Nephron (organoid): ENCODE results near the gene KCTD7.
"Not testable (repeated sequence)": the region's sequence is repeated elsewhere in the genome, so short reads cannot be mapped to it uniquely, and the experiment has no call there.

Experiments
- H3K27ac Mint-ChIP-seq, 3 experiments: 2 replicates each; pipeline ENCODE4 v1.8.0; 2020; ENCODE audit warnings: mixed read lengths in 3 of 3, mild to moderate bottlenecking in 2 of 3, moderate library complexity in 1 of 3
- H3K27me3 Mint-ChIP-seq: 2 replicates; pipeline ENCODE4 v1.8.0; 2021; ENCODE audit warnings: low read depth, mild to moderate bottlenecking, moderate library complexity, mixed read lengths
- H3K36me3 Mint-ChIP-seq: 2 replicates; pipeline ENCODE4 v1.8.0; 2020; ENCODE audit warnings: low read depth, mixed read lengths
- H3K4me1 Mint-ChIP-seq: 2 replicates; pipeline ENCODE4 v1.8.0; 2020; ENCODE audit warnings: mixed read lengths
- H3K4me3 Mint-ChIP-seq, 3 experiments: 2 replicates each; pipeline ENCODE4 v1.8.0; 2020; ENCODE audit warnings: mild to moderate bottlenecking in 3 of 3, mixed read lengths in 3 of 3, moderate library complexity in 2 of 3
- H3K9me3 Mint-ChIP-seq: 2 replicates; pipeline ENCODE4 v1.8.0; 2020; ENCODE audit warnings: mixed read lengths
- TF ChIP-seq, protein P1 (sequence below), 3 experiments: fragments of 200-600 bp; sonication (generic); IDR thresholded peaks; one replicate each; pipeline ENCODE4 v1.5.0; 2021; ENCODE audit warnings: antibody characterized with exemption in 3 of 3; ENCODE audit not compliant: unreplicated experiment in 3 of 3

The KCTD7 gene

DNA sequence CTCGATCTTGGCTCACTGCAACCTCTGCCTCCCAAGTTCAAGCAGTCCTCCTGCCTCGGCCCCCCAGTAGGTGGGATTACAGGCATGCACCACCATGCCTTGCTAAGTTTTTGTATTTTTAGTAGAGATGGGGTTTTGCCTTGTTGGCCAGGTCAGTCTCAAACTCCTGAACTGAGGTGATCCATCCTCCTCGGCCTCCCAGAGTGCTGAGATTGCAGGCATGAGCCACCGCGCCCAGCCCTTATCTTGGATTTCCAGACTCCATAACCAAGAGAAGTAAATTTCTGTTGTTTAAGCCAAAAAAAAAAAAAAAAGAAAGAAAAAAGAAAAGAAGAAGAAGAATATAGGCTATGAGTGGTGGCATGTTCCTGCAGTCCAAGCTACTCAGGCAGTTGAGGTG lies 58.5 kb downstream of the KCTD7 start:
- TF ChIP-seq, protein P1, sequence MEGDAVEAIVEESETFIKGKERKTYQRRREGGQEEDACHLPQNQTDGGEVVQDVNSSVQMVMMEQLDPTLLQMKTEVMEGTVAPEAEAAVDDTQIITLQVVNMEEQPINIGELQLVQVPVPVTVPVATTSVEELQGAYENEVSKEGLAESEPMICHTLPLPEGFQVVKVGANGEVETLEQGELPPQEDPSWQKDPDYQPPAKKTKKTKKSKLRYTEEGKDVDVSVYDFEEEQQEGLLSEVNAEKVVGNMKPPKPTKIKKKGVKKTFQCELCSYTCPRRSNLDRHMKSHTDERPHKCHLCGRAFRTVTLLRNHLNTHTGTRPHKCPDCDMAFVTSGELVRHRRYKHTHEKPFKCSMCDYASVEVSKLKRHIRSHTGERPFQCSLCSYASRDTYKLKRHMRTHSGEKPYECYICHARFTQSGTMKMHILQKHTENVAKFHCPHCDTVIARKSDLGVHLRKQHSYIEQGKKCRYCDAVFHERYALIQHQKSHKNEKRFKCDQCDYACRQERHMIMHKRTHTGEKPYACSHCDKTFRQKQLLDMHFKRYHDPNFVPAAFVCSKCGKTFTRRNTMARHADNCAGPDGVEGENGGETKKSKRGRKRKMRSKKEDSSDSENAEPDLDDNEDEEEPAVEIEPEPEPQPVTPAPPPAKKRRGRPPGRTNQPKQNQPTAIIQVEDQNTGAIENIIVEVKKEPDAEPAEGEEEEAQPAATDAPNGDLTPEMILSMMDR (IDR thresholded peaks at IDR 0.05; ENCODE audit: unreplicated experiment in 3 of 3), result no peak
- Mint-ChIP-seq H3K4me1 (peaks cover 9% of the 10 kb centered on the region), H3K27ac (no peak overlapping the region), H3K27me3 (no peaks in the 10 kb centered on the region), H3K36me3 (peaks cover 16% of the 10 kb centered on the region), H3K9me3 (peaks cover 5% of the 10 kb centered on the region), H3K4me3 (no peak overlapping the region)

DNA sequence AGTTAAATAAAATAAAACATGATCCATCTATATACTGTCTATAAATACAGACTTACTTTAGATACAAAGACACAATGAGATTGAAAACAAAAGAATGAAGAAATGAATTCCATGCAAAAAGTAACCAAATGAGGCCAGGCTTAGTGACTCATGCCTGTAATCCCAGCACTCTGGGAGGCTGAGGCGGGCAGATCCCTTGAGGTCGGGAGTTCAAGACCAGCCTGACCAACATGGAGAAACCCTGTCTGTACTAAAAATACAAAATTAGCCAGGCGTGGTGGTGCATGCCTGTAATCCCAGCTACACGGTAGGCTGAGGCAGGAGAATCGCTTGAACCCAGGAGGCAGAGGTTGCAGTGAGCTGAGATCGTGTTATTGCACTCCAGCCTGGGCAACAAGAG lies 59.0 kb downstream of the KCTD7 start:
- H3K36me3 Mint-ChIP-seq, result peaks cover 16% of the 10 kb centered on the region
- H3K4me3 Mint-ChIP-seq, H3K9me3 Mint-ChIP-seq, H3K27me3 Mint-ChIP-seq, H3K27ac Mint-ChIP-seq, H3K4me1 Mint-ChIP-seq: not testable (repeated sequence)

DNA sequence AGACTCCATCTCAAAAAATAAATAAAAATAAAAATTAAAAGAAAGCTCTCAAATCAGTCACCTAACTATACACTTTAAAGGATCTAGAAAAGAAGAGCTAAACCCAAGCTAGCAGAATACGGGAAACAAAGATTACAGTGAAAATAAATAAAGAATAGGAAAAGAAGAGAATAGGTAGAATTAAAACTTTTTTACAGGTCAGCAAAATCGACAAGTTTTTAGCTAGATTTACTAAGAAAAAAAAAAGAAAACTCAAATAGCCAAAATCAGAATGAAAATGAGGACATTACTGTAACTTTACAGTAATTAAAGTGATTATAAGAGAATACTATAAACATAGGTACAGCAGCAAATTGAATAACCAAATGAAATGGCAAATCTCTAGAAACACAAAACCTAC lies 60.4 kb downstream of the KCTD7 start:
- H3K9me3 Mint-ChIP-seq, result peaks cover 5% of the 10 kb centered on the region
- TF ChIP-seq, protein P1 (IDR thresholded peaks at IDR 0.05; ENCODE audit: unreplicated experiment in 3 of 3), result no peak
- H3K27me3 Mint-ChIP-seq, result no peaks in the 10 kb centered on the region
- H3K27ac Mint-ChIP-seq, result no peak overlapping the region
- no peak overlapping the region for H3K4me3 Mint-ChIP-seq
- H3K36me3 Mint-ChIP-seq, result peaks cover 17% of the 10 kb centered on the region
- H3K4me1 Mint-ChIP-seq, result no peaks in the 10 kb centered on the region

DNA sequence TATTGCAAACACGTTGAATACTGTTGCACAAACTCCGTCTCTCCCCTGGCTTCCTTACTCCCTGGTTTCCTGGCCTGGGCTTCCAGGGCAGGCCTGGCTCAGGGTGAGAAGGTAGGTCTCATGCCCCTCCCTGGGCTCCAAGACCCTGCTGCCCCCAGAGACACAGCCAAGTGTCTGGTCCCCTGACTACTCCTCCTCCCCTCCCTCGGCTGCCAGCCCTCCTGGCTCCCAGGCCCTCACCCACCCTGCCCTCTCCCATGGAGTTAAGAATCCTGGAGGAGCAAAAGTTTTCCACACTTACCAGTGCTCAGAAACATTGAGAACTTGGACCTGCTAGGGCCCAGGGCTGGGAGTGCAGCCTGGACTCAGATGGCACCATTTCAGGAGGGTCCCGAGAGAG lies 64.7 kb downstream of the KCTD7 start:
- H3K27ac Mint-ChIP-seq, result no peak overlapping the region
- H3K4me1 Mint-ChIP-seq, result peaks cover 4% of the 10 kb centered on the region
- H3K4me3 Mint-ChIP-seq, result no peak overlapping the region
- H3K9me3 Mint-ChIP-seq, result peaks cover under 1% of the 10 kb centered on the region
- TF ChIP-seq, protein P1 (IDR thresholded peaks at IDR 0.05; ENCODE audit: unreplicated experiment in 3 of 3), result no peak
- H3K36me3 Mint-ChIP-seq, result peaks cover 8% of the 10 kb centered on the region
- H3K27me3 Mint-ChIP-seq, result no peaks in the 10 kb centered on the region
